Endothelial cell of umbilical vein (primary cell): ENCODE data around the gene KCTD2. TPM values are rescaled to one million over a fixed set of nuclear protein-coding genes. Genes with fewer than 3 reads are reported as not detected.

Experiments
- BruUV-seq: library from RNA; stranded (reverse); fragments of 400-500 nt; replicated peaks from 2 replicates; lab custom pipeline; 2021; lab: Mats Ljungman, UMichigan
- CTCF ChIA-PET: fragments of 300-600, 350-600 bp; sonication (Branson Sonifier 250); formaldehyde crosslinking; loops from one replicate; lab custom pipeline; 2021; ENCODE audit warnings: antibody characterized with exemption, inconsistent platforms; lab: Charles Lee
- POLR2A ChIA-PET: fragments of 300-600, 350-600 bp; sonication (Branson Sonifier 250); formaldehyde crosslinking; loops from one replicate; lab custom pipeline; 2021; ENCODE audit warnings: antibody characterized with exemption, inconsistent platforms; lab: Charles Lee
- DNase-seq: peaks from one replicate; pipeline ENCODE4 v3.0.0-alpha.2; 2011; ENCODE audit warnings: low read depth, low spot score
- FAIRE-seq: peaks from 2 replicates; lab custom pipeline; 2011; peaks lifted over from hg19 to GRCh38; lab: Jason Lieb, UNC
- H2AFZ ChIP-seq: 2 replicates; pipeline ENCODE4 v1.6.0; 2012; ENCODE audit warnings: low read depth, low read length, control low read depth, inconsistent platforms
- H3K27ac ChIP-seq: 2 replicates; pipeline ENCODE4 v1.5.1; 2011; ENCODE audit warnings: low read depth, mild to moderate bottlenecking, control low read depth, low read length, moderate library complexity; ENCODE audit not compliant: insufficient read depth
- H3K27me3 ChIP-seq, 2 experiments: 2 replicates each; pipeline versions ENCODE4 v1.6.0 to v1.6.1; 2011; ENCODE audit warnings: low read length in 2 of 2, mixed read lengths in 1 of 2; ENCODE audit not compliant: control insufficient read depth in 2 of 2, insufficient read depth in 2 of 2
- H3K36me3 ChIP-seq, 2 experiments: 2 replicates in 1 of 2; 3 replicates in 1 of 2; pipeline ENCODE4 v1.5.1; 2011; ENCODE audit warnings: low read length in 2 of 2, mild to moderate bottlenecking in 1 of 2, moderate library complexity in 1 of 2; ENCODE audit not compliant: control insufficient read depth in 2 of 2, insufficient read depth in 2 of 2; ENCODE audit errors: extremely low read depth in 1 of 2
- H3K4me1 ChIP-seq: 3 replicates; pipeline ENCODE4 v1.5.1; 2011; ENCODE audit warnings: mild to moderate bottlenecking, low read length; ENCODE audit not compliant: control insufficient read depth, insufficient read depth; ENCODE audit errors: extremely low read depth
- H3K4me2 ChIP-seq: 2 replicates; pipeline ENCODE4 v1.6.1; 2011; ENCODE audit warnings: low read length, control low read depth, mixed read lengths; ENCODE audit not compliant: insufficient read depth
- H3K4me3 ChIP-seq, 3 experiments: fragments of 200-600 bp in 1 of 3; sonication (generic), shearing (Covaris generic) in 1 of 3; replicated peaks in 1 of 3; 2 replicates each; pipeline ENCODE4 v1.5.1; 2011 to 2016; ENCODE audit warnings: control low read depth in 3 of 3, low read length in 3 of 3, mild to moderate bottlenecking in 2 of 3, inconsistent platforms in 1 of 3, low read depth in 1 of 3, moderate library complexity in 1 of 3; ENCODE audit not compliant: insufficient read depth in 1 of 3
- H3K79me2 ChIP-seq: 2 replicates; pipeline ENCODE4 v1.6.0; 2012; ENCODE audit warnings: low read length, inconsistent platforms; ENCODE audit not compliant: control insufficient read depth, insufficient read depth
- H3K9ac ChIP-seq: replicated peaks from 2 replicates; pipeline ENCODE3; 2011; ENCODE audit warnings: low read length, control low read depth; ENCODE audit not compliant: insufficient read depth; ENCODE audit errors: extremely low read depth
- H3K9me1 ChIP-seq: replicated peaks from 3 replicates; pipeline ENCODE4 v1.6.0; 2011; ENCODE audit warnings: mild to moderate bottlenecking, low read length; ENCODE audit not compliant: control insufficient read depth, insufficient read depth; ENCODE audit errors: extremely low read depth
- H3K9me3 ChIP-seq: replicated peaks from 2 replicates; pipeline ENCODE4 v1.5.1; 2012; ENCODE audit warnings: low read length, inconsistent platforms; ENCODE audit not compliant: control insufficient read depth, insufficient read depth
- H4K20me1 ChIP-seq: replicated peaks from 2 replicates; pipeline ENCODE3; 2011; ENCODE audit warnings: mild to moderate bottlenecking, low read length; ENCODE audit not compliant: control insufficient read depth, insufficient read depth; ENCODE audit errors: extremely low read depth
- EZH2 ChIP-seq: IDR thresholded peaks from 2 replicates; pipeline ENCODE4 v1.6.1; 2012; ENCODE audit warnings: borderline replicate concordance, low read depth, mild to moderate bottlenecking, moderate library complexity, low read length, inconsistent platforms; ENCODE audit not compliant: severe bottlenecking
- FOS ChIP-seq: IDR thresholded peaks from 2 replicates; pipeline ENCODE4 v1.6.1; 2011; ENCODE audit warnings: mild to moderate bottlenecking, low read length, moderate library complexity, borderline replicate concordance; ENCODE audit not compliant: insufficient read depth
- GATA2 ChIP-seq: IDR thresholded peaks from 2 replicates; pipeline ENCODE4 v1.7.0; 2011; ENCODE audit warnings: low read depth, mild to moderate bottlenecking, moderate library complexity, mixed read lengths, low read length; ENCODE audit not compliant: insufficient read length, insufficient read depth
- JUN ChIP-seq: IDR thresholded peaks from 2 replicates; pipeline ENCODE4 v1.6.1; 2011; ENCODE audit warnings: borderline replicate concordance, low read depth; ENCODE audit not compliant: insufficient read length, insufficient read depth
- MAX ChIP-seq: IDR thresholded peaks from 2 replicates; pipeline ENCODE4 v1.6.1; 2011; ENCODE audit not compliant: insufficient read depth, insufficient read length
- MYC ChIP-seq: IDR thresholded peaks from one replicate; pipeline ENCODE4 v1.6.1; 2011; ENCODE audit warnings: mild to moderate bottlenecking, low read depth, low read length
- POLR2A ChIP-seq: IDR thresholded peaks from 2 replicates; pipeline ENCODE4 v1.6.1; 2012; ENCODE audit warnings: low read depth, mild to moderate bottlenecking, control low read depth, low read length
- POLR2AphosphoS5 ChIP-seq: IDR thresholded peaks from 2 replicates; pipeline ENCODE4 v1.6.1; 2012; ENCODE audit warnings: low read depth, mild to moderate bottlenecking, control low read depth, low read length, moderate library complexity; ENCODE audit not compliant: insufficient read depth
- dilution Hi-C: fragments of 300-500 bp; cut with MboI; formaldehyde crosslinking; loops from one replicate; pipeline ENCODE4 v1.15.0; 2019; ENCODE audit warnings: low sequenced_read_pairs; ENCODE audit not compliant: extremely low pct_ligation_motif_present
- intact Hi-C: fragments of 100-400 bp; cut with micrococcal nuclease; formaldehyde crosslinking; loops from one replicate; pipeline ENCODE4 v1.10.0; 2022
- polyA plus RNA-seq, 4 experiments: library from polyadenylated mRNA; depleted of rRNA in 3 of 4; stranded (reverse) in 3 of 4; unstranded in 1 of 4; fragments of >200 nt; gene quantifications; 2 replicates each; pipeline versions ENCODE4 v1.2.1 to v1.2.3, GENCODE V29; 2011 to 2012; ENCODE audit warnings: missing spikeins in 1 of 4
- total RNA-seq: library from RNA; stranded (reverse); gene quantifications from 2 replicates; pipeline ENCODE4 v1.2.3, GENCODE V29; 2021
- TF ChIP-seq, protein P1 (sequence below), 2 donors: IDR thresholded peaks; 1 replicate in 1 of 2; 2 replicates in 1 of 2; pipeline ENCODE4 v1.5.1; 2011; ENCODE audit warnings: low read length in 2 of 2, mild to moderate bottlenecking in 2 of 2, moderate library complexity in 2 of 2, control low read depth in 1 of 2, inconsistent platforms in 1 of 2, low read depth in 1 of 2; ENCODE audit not compliant: insufficient read depth in 1 of 2; ENCODE audit errors: extremely low read depth in 1 of 2

Gene KCTD2
- total and polyA plus RNA-seq, 2 donors (not counting 3 experiments of a cell fraction or from before 2014, with no cell fraction given) = 23.2 to 24.8 TPM

GRCh38 chr17:75084039-75084660 lies 37.1 kb downstream of the KCTD2 start:
- Histone ChIP-seq H3K4me2 (no peak overlapping the region), H3K9me3 (no peaks in the 10 kb centered on the region), H3K79me2 (no peaks in the 10 kb centered on the region), H4K20me1 (no peaks in the 10 kb centered on the region), H3K9me1 (no peaks in the 10 kb centered on the region), H3K9ac (no peak overlapping the region), H2AFZ (no peak overlapping the region), H3K36me3 (no peaks in the 10 kb centered on the region), H3K27ac (no peak overlapping the region), H3K27me3 (no peaks in the 10 kb centered on the region), H3K4me1 (peaks cover 29% of the 10 kb centered on the region), H3K4me3 (no peak overlapping the region)
- TF ChIP-seq POLR2AphosphoS5 (peak; percentile 48), MYC (no peak), POLR2A (peak; percentile 29)
- TF ChIP-seq, protein P1, sequence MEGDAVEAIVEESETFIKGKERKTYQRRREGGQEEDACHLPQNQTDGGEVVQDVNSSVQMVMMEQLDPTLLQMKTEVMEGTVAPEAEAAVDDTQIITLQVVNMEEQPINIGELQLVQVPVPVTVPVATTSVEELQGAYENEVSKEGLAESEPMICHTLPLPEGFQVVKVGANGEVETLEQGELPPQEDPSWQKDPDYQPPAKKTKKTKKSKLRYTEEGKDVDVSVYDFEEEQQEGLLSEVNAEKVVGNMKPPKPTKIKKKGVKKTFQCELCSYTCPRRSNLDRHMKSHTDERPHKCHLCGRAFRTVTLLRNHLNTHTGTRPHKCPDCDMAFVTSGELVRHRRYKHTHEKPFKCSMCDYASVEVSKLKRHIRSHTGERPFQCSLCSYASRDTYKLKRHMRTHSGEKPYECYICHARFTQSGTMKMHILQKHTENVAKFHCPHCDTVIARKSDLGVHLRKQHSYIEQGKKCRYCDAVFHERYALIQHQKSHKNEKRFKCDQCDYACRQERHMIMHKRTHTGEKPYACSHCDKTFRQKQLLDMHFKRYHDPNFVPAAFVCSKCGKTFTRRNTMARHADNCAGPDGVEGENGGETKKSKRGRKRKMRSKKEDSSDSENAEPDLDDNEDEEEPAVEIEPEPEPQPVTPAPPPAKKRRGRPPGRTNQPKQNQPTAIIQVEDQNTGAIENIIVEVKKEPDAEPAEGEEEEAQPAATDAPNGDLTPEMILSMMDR (IDR thresholded peaks at IDR 0.05; ENCODE audit: extremely low read depth in 1 of 2, insufficient read depth in 1 of 2, low read depth in 1 of 2, low read length in 2 of 2) = peak in 1 of 2 donors; percentile 5
- DNase-seq (peak; percentile 60), FAIRE-seq (peak; percentile 87)
- dilution Hi-C loops (no loop called here), intact Hi-C loops (no loop called here)
- BruUV-seq = no TSS peak
- POLR2A ChIA-PET = no interaction called here
- CTCF ChIA-PET = interaction anchor here (1.0 to 4.4 kb wide), 7 partner anchors 11 to 29 kb away, joined by 3 to 19 read pairs (median 5); partner anchors contain the start of gene ARMC7

GRCh38 chr17:75086496-75087181 lies 39.6 kb downstream of the KCTD2 start:
- intact Hi-C loops = loop anchor here (1.0 to 2.0 kb wide), 5 partner anchors 9 to 52 kb away; partner anchors contain the start of gene ATP5PD
- dilution Hi-C loops = no loop called here
- H3K4me1 ChIP-seq = peaks cover 41% of the 10 kb centered on the region
- no peaks in the 10 kb centered on the region for H3K9me1 ChIP-seq
- no peak for DNase-seq
- H3K27me3 ChIP-seq = no peaks in the 10 kb centered on the region
- no peak overlapping the region for H3K4me3 ChIP-seq
- no peaks in the 10 kb centered on the region for H3K36me3 ChIP-seq
- no peak overlapping the region for H3K9ac ChIP-seq
- POLR2A ChIA-PET = no interaction called here
- H2AFZ ChIP-seq = no peak overlapping the region
- no peak overlapping the region for H3K27ac ChIP-seq
- TF ChIP-seq, protein P1 (IDR thresholded peaks at IDR 0.05; ENCODE audit: extremely low read depth in 1 of 2, insufficient read depth in 1 of 2, low read depth in 1 of 2, low read length in 2 of 2) = no peak
- no peak for TF ChIP-seq GATA2
- TF ChIP-seq JUN = no peak
- no peak for TF ChIP-seq EZH2
- no peak for TF ChIP-seq MAX
- no peak for TF ChIP-seq MYC
- no peak for TF ChIP-seq POLR2AphosphoS5
- TF ChIP-seq POLR2A = no peak
- TF ChIP-seq FOS = no peak
- H3K79me2 ChIP-seq = no peaks in the 10 kb centered on the region
- no peak for FAIRE-seq
- CTCF ChIA-PET = interaction anchor here (2.9 to 4.1 kb wide), 3 partner anchors 20 to 28 kb away, joined by 13 to 35 read pairs (median 14); no protein-coding TSS in a partner anchor
- no peaks in the 10 kb centered on the region for H3K9me3 ChIP-seq
- no peaks in the 10 kb centered on the region for H4K20me1 ChIP-seq
- H3K4me2 ChIP-seq = no peak overlapping the region
- no TSS peak for BruUV-seq
